GM19035 (cell line): ENCODE measurements around the gene ASIC2.

Experiments
- ATAC-seq: cut with Tn5 transposase; IDR thresholded peaks from one replicate; pipeline ENCODE4 v1.9.1; 2021; ENCODE audit not compliant: unreplicated experiment

The ASIC2 gene

GRCh38 chr17:33166472-33166871 lies 126.6 kb downstream of the ASIC2 start:
- no peak for ATAC-seq

- ATAC-seq, result no peak
Measured at GRCh38 chr17:33164169-33164881, 128.8 kb downstream of the ASIC2 start.

GRCh38 chr17:33163533-33164168 lies 129.4 kb downstream of the ASIC2 start:
- ATAC-seq, result no peak

- no peak for ATAC-seq
Measured at GRCh38 chr17:33154869-33155455, 138.1 kb downstream of the ASIC2 start.

GRCh38 chr17:33152783-33153182 lies 140.3 kb downstream of the ASIC2 start:
- ATAC-seq, result no peak

- no peak for ATAC-seq
Measured at GRCh38 chr17:33151565-33151964, 141.5 kb downstream of the ASIC2 start.

GRCh38 chr17:33145941-33146340 lies 147.2 kb downstream of the ASIC2 start:
- no peak for ATAC-seq

- ATAC-seq, result no peak
Measured at GRCh38 chr17:33144837-33145236, 148.3 kb downstream of the ASIC2 start.

GRCh38 chr17:33142705-33143299 lies 150.3 kb downstream of the ASIC2 start:
- ATAC-seq, result no peak

- no peak for ATAC-seq
Measured at GRCh38 chr17:33140413-33141099, 152.5 kb downstream of the ASIC2 start.

GRCh38 chr17:33138627-33139026 lies 154.5 kb downstream of the ASIC2 start:
- ATAC-seq, result no peak

- ATAC-seq, result no peak
Measured at GRCh38 chr17:33137426-33137825, 155.7 kb downstream of the ASIC2 start.

GRCh38 chr17:33135691-33136090 lies 157.4 kb downstream of the ASIC2 start:
- ATAC-seq, result no peak

- no peak for ATAC-seq
Measured at GRCh38 chr17:33131620-33132019, 161.5 kb downstream of the ASIC2 start.

- ATAC-seq, result no peak
Measured at GRCh38 chr17:33127706-33128105, 165.4 kb downstream of the ASIC2 start.

- ATAC-seq, result no peak
Measured at GRCh38 chr17:33126086-33126485, 167.0 kb downstream of the ASIC2 start.

GRCh38 chr17:33125552-33125950 lies 167.5 kb downstream of the ASIC2 start:
- no peak for ATAC-seq

GRCh38 chr17:33124871-33125551 lies 168.1 kb downstream of the ASIC2 start:
- ATAC-seq, result no peak

- no peak for ATAC-seq
Measured at GRCh38 chr17:33124185-33124584, 168.9 kb downstream of the ASIC2 start.

- ATAC-seq, result no peak
Measured at GRCh38 chr17:33121756-33122155, 171.3 kb downstream of the ASIC2 start.

- no peak for ATAC-seq
Measured at GRCh38 chr17:33121272-33121671, 171.8 kb downstream of the ASIC2 start.
